Hepatocyte (in vitro differentiated cells): ENCODE results near the gene SNAPC5.
A peak's percentile ranks its signal among the peaks of the same experiment; 100 is the strongest.

Experiments
- CTCF ChIP-seq: fragments of 200-600 bp; sonication (generic); IDR thresholded peaks from 2 replicates; pipeline ENCODE4 v1.5.1; 2016; ENCODE audit warnings: antibody characterized with exemption, mild to moderate bottlenecking; ENCODE audit not compliant: poor library complexity
- EZH2 ChIP-seq: fragments of 200-600 bp; sonication (generic); IDR thresholded peaks from 2 replicates; pipeline ENCODE4 v1.6.1; 2016; ENCODE audit warnings: antibody characterized with exemption, mild to moderate bottlenecking, borderline replicate concordance

GRCh38 chr15:66497502-66498455, at the start of gene SNAPC5:
- TF ChIP-seq CTCF (peak; percentile 96), EZH2 (no peak)
